ENCODE data around the gene SMYD1. TPM values are rescaled to one million over a fixed set of nuclear protein-coding genes. Genes with fewer than 3 reads are reported as not detected.
A peak's percentile ranks its signal among the peaks of the same experiment; 100 is the strongest.
"Not testable (repeated sequence)": the region's sequence is repeated elsewhere in the genome, so short reads cannot be mapped to it uniquely, and the experiment has no call there.

The SMYD1 gene
- total RNA-seq, 6 donors from 2014 or later = not detected

DNA sequence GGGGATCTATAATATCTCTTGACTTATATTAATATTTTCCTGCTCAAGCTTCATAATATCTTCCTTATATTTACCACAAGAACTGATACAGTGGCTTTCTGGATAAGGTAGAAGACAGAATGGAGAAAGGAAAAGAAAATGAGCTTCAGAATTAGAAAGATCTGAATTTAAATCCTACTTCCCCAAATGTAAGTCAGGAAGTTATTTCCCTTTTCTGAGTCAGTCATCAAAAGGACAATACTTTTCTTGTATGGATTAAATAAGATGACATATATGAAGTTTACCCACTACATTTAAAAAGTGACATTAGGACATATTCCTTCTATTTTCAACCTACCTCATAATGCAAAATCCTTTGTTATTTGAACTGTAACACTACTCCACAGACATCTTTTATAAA lies 31.0 kb upstream of the SMYD1 start:
- peaks cover 5 to 45% (median 7%) of the 10 kb centered on the region in 4 donors for H3K36me3 ChIP-seq
- DNase-seq = no peak
- no peak overlapping the region for H3K4me3 ChIP-seq
- TF ChIP-seq EP300 (IDR thresholded peaks at IDR 0.05) = no peak
- no peaks in the 10 kb centered on the region for H3K27me3 ChIP-seq
- H3K4me1 ChIP-seq = peaks cover 0 to 11% (median 2%) of the 10 kb centered on the region in 4 donors
- no peak for ATAC-seq (ENCODE audit: low FRiP score in 2 of 2)
- no peaks in the 10 kb centered on the region for H3K9me3 ChIP-seq
- no peak overlapping the region for H3K27ac ChIP-seq

DNA sequence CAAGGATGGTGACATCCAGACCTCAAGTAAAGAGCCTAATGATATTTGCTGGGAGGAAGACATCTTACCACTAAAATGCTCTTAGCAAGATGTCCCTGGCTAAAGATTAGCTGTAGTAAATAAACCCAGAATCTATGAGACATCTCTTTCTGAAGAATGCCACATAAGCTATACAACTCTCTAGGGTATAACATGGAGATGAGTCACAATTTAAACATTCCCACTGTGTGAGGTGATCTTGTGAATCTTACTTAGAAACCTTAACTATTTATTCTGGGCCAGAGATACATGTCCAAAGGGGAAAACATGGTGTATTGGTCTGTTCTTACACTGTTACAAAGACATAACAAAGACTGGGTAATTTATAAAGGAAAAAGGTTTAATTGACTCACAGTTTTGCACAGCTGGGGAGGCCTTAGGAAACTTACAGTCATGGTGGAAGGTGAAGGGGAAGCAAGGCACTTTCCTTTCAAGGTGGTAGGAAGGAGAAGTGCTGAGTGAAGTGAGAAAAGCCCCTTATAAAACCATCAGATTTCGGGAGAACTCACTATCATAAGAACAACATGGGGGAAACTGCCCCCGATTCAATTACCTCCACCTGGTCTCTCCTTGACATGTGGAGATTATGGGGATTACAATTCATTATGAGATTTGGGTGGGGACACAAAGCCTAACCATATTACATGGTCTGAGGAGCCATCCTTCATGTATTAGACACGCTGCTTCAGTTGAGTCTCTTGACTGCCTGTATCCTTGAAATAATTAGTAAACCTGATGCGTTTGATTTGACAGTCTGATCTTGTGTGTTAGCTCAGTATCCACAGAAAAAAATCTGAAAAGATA lies 29.1 kb upstream of the SMYD1 start:
- 96 to 100% methylated on average over 4 of the region's 4 CpGs for WGBS, 2 donors
- ATAC-seq (ENCODE audit: low FRiP score in 2 of 2) (peak in 1 of 2 donors; percentile 36), DNase-seq (no peak)
- no peaks in the 10 kb centered on the region for H3K9me3 ChIP-seq
- H3K27ac ChIP-seq = no peak overlapping the region
- H3K36me3 ChIP-seq = peaks cover 0 to 33% (median 3%) of the 10 kb centered on the region in 4 donors
- peaks cover 0 to 11% (median 2%) of the 10 kb centered on the region in 4 donors for H3K4me1 ChIP-seq
- no peak for TF ChIP-seq POLR2A (IDR thresholded peaks at IDR 0.05)
- TF ChIP-seq EP300 (IDR thresholded peaks at IDR 0.05) = no peak
- TF ChIP-seq POLR2AphosphoS5 (IDR thresholded peaks at IDR 0.05) = no peak
- TF ChIP-seq, protein P1, sequence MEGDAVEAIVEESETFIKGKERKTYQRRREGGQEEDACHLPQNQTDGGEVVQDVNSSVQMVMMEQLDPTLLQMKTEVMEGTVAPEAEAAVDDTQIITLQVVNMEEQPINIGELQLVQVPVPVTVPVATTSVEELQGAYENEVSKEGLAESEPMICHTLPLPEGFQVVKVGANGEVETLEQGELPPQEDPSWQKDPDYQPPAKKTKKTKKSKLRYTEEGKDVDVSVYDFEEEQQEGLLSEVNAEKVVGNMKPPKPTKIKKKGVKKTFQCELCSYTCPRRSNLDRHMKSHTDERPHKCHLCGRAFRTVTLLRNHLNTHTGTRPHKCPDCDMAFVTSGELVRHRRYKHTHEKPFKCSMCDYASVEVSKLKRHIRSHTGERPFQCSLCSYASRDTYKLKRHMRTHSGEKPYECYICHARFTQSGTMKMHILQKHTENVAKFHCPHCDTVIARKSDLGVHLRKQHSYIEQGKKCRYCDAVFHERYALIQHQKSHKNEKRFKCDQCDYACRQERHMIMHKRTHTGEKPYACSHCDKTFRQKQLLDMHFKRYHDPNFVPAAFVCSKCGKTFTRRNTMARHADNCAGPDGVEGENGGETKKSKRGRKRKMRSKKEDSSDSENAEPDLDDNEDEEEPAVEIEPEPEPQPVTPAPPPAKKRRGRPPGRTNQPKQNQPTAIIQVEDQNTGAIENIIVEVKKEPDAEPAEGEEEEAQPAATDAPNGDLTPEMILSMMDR (IDR thresholded peaks at IDR 0.05) = no peak
- H3K27me3 ChIP-seq = no peaks in the 10 kb centered on the region
- no peak overlapping the region for H3K4me3 ChIP-seq

DNA sequence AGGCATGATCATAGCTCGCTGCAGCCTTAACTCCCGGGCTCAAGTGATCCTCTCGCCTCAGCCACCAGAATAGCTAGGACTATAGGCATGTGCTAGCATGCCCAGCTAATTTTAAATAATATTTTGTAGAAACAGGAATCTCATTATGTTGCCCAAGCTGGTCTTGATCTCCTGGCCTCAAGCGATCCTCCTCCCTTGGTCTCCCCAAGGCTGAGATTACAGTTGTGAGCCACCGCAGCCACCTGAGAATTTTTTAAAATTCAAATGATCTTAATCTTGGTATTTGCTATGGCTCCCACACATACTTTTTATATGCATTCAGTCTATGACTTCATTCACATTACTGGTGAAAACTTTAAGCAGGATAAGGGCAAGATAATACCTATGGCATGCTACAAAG lies 25.1 kb upstream of the SMYD1 start:
- peaks cover 0 to 11% (median 0%) of the 10 kb centered on the region in 4 donors for H3K36me3 ChIP-seq
- TF ChIP-seq POLR2A (IDR thresholded peaks at IDR 0.05) (no peak), EP300 (IDR thresholded peaks at IDR 0.05) (no peak), POLR2AphosphoS5 (IDR thresholded peaks at IDR 0.05) (no peak)
- TF ChIP-seq, protein P1 (IDR thresholded peaks at IDR 0.05) = no peak
- H3K27ac ChIP-seq = no peak overlapping the region
- peaks cover 0 to 6% (median 0%) of the 10 kb centered on the region in 4 donors for H3K4me1 ChIP-seq
- 96 to 99% methylated on average over 5 of the region's 5 CpGs for WGBS, 2 donors
- H3K9me3 ChIP-seq = no peaks in the 10 kb centered on the region
- ATAC-seq (ENCODE audit: low FRiP score in 2 of 2) (no peak), DNase-seq (no peak)
- no peaks in the 10 kb centered on the region for H3K27me3 ChIP-seq
- H3K4me3 ChIP-seq = no peak overlapping the region

DNA sequence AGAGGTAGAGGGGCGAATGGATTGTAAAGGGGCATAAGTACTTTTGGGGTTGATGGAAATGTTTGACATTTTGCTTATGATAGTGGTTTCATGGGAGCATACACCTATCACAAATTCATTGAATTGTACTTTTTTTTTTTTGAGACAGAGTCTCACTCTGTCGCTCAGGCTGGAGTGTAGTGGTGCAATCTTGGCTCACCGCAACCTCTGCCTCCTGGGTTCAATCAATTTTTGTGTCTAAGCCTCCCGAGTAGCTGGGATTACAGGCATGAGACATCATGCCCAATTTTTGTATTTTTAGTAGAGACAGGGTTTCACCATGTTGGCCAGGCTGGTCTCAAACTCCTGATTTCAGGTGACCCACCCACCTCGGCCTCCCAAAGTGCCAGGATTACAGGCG lies 22.1 kb upstream of the SMYD1 start:
- DNase-seq; ATAC-seq (ENCODE audit: low FRiP score in 2 of 2); H3K4me3 ChIP-seq; H3K27ac ChIP-seq; H3K4me1 ChIP-seq; H3K27me3 ChIP-seq; H3K9me3 ChIP-seq: not testable (repeated sequence)
- H3K36me3 ChIP-seq = peaks cover 0 to 13% (median 0%) of the 10 kb centered on the region in 4 donors
- 90 to 97% methylated on average over 6 of the region's 6 CpGs for WGBS, 2 donors

DNA sequence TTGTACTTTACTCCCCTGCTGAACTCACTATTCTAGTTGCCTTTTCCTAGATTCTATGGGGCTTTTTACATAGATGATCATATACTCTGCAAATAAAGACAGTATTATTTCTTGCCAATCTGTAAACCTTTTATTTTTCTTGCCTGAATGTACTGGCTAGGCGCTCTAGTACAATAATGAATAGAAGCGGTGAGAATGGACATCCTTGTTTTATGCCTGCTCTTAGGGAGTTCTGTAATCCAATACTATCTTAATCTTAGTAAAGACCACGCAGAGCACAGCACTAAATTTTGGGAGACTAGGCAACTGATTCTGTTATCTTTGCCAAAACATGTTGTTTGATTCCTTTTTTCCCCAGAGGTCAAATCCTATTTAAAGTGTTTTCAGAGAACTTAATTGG lies 19.1 kb upstream of the SMYD1 start:
- H3K27ac ChIP-seq = no peak overlapping the region
- DNase-seq = no peak
- no peaks in the 10 kb centered on the region for H3K9me3 ChIP-seq
- H3K36me3 ChIP-seq = peaks cover 0 to 7% (median 0%) of the 10 kb centered on the region in 4 donors
- H3K4me3 ChIP-seq = no peak overlapping the region
- no peak for ATAC-seq (ENCODE audit: low FRiP score in 2 of 2)
- WGBS, 2 donors = 94 to 98% methylated on average over 3 of the region's 3 CpGs
- TF ChIP-seq, protein P1 (IDR thresholded peaks at IDR 0.05) = no peak
- TF ChIP-seq POLR2AphosphoS5 (IDR thresholded peaks at IDR 0.05) = no peak
- no peak for TF ChIP-seq EP300 (IDR thresholded peaks at IDR 0.05)
- TF ChIP-seq POLR2A (IDR thresholded peaks at IDR 0.05) = no peak
- no peaks in the 10 kb centered on the region for H3K27me3 ChIP-seq
- H3K4me1 ChIP-seq = peaks cover 5 to 12% (median 10%) of the 10 kb centered on the region in 4 donors

DNA sequence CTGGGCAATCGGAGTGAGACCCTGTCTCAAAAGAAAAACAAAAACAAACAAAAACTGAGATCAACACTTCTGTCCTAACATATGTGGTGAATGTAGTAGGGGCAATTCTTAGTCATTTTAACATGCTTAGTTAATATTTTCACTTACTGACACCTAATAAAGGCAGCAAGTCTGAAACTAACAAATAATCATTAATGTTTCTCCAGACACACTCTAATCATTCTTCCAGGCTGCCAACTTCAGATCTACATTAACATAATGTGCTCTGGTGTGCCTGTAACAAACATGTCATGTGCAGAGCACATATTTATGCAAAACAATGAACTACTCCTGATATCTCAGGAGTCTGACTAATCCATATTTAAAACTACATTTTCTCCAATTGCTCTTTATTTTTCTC lies 18.0 kb upstream of the SMYD1 start:
- WGBS, 2 donors = 78 to 80% methylated on average over 1 of the region's 1 CpG
- H3K4me3 ChIP-seq = no peak overlapping the region
- TF ChIP-seq POLR2AphosphoS5 (IDR thresholded peaks at IDR 0.05) = no peak
- no peak for TF ChIP-seq EP300 (IDR thresholded peaks at IDR 0.05)
- TF ChIP-seq POLR2A (IDR thresholded peaks at IDR 0.05) = no peak
- TF ChIP-seq, protein P1 (IDR thresholded peaks at IDR 0.05) = no peak
- H3K27me3 ChIP-seq = no peaks in the 10 kb centered on the region
- H3K4me1 ChIP-seq = peaks cover 14 to 23% (median 21%) of the 10 kb centered on the region in 4 donors
- DNase-seq (no peak), ATAC-seq (ENCODE audit: low FRiP score in 2 of 2) (no peak)
- H3K36me3 ChIP-seq = peaks cover 0 to 2% (median 0%) of the 10 kb centered on the region in 4 donors
- no peaks in the 10 kb centered on the region for H3K9me3 ChIP-seq
- no peak overlapping the region for H3K27ac ChIP-seq

All from upper lobe of left lung (tissue), 6 donors.